AG04449 (cell line): ENCODE data around the gene SBK1.

Experiments used
- CTCF ChIA-PET: fragments of 350-600 bp; formaldehyde crosslinking; extraction: SDS; loops from one replicate; lab custom pipeline; 2021; ENCODE audit warnings: antibody characterized with exemption; lab: Yijun Ruan, JAX
- POLR2A ChIA-PET: fragments of 400-600, 350-600 bp; formaldehyde crosslinking; extraction: SDS; loops from one replicate; lab custom pipeline; 2020; ENCODE audit warnings: antibody characterized with exemption, inconsistent platforms; lab: Yijun Ruan, JAX
- DNase-seq: peaks from one replicate; pipeline ENCODE4 v3.0.0-alpha.2; 2010; ENCODE audit warnings: low read depth, low spot score
- H3K4me3 ChIP-seq: 2 replicates; pipeline ENCODE4 v1.5.1; 2011; ENCODE audit warnings: low read depth, mild to moderate bottlenecking, control low read depth, low read length
- TF ChIP-seq, protein P1 (sequence below): IDR thresholded peaks from one replicate; pipeline ENCODE4 v1.5.1; 2011; ENCODE audit warnings: mild to moderate bottlenecking, moderate library complexity, low read length, control low read depth, inconsistent platforms; ENCODE audit not compliant: insufficient read depth; ENCODE audit errors: missing control alignments

The SBK1 gene

DNA sequence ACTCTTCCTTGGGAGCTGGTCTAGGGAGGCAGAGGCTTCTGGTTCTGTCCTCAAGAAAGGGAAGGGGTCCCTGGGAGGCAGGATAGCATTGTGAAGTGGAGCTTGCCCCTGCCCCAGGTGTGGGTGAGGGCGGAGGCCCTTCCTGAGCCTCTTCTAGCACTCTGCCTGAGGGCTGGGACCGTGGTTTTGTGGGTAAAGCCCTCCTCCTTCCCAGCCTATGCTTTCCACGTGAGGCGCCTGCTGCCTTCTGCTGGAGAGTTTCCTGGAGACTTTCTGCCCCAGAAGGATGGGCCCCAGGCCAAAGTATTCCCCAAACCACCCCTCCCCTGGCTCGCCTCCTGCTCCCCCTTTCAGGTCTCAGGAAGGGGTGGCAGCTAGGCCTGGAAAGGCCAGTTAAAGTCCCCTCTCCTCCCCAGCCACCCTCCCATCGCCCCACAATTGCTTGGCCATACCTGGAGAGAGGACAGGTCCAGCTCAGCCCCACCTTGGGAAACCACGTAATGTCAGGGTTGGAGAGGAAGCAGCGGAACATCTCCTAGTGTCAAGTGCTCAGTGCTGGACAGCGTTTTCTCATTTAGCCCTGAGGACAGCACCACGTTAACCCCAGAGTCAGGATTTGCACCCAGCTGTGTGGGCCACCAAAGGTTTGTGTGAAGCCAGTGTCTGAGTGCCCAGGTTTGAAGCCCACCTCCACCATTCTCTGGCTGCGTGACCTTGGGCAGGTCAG is 5.6 kb downstream of the SBK1 start:
- H3K4me3 ChIP-seq, result no peak overlapping the region
- POLR2A ChIA-PET, result no interaction called here
- no peak for DNase-seq
- CTCF ChIA-PET, result interaction anchor here (1.0 to 4.3 kb wide), 4 partner anchors 19 to 29 kb away, joined by 3 to 13 read pairs (median 8); no protein-coding TSS in a partner anchor
- TF ChIP-seq, protein P1, sequence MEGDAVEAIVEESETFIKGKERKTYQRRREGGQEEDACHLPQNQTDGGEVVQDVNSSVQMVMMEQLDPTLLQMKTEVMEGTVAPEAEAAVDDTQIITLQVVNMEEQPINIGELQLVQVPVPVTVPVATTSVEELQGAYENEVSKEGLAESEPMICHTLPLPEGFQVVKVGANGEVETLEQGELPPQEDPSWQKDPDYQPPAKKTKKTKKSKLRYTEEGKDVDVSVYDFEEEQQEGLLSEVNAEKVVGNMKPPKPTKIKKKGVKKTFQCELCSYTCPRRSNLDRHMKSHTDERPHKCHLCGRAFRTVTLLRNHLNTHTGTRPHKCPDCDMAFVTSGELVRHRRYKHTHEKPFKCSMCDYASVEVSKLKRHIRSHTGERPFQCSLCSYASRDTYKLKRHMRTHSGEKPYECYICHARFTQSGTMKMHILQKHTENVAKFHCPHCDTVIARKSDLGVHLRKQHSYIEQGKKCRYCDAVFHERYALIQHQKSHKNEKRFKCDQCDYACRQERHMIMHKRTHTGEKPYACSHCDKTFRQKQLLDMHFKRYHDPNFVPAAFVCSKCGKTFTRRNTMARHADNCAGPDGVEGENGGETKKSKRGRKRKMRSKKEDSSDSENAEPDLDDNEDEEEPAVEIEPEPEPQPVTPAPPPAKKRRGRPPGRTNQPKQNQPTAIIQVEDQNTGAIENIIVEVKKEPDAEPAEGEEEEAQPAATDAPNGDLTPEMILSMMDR, result no peak

DNA sequence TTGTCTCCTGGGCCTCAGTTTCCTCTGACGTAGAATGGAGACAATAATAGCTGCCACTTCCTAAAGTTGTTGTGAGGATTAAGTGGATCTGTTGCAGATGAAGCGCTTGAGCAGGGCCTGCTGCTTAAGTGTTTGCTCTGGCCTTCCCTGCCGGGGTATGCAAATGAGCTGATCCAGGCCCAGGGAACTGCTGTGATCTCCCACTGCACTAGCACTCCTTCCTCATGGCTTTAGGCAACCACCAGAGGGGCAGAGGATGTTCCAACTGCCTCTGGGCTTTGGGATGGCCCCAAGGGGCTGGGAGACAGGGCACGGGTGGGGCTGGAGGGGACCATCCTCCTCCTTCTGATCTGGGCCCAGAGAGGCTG is 6.2 kb downstream of the SBK1 start:
- TF ChIP-seq, protein P1, result no peak
- no peak for DNase-seq
- CTCF ChIA-PET, result interaction anchor here (1.7 to 4.3 kb wide), 3 partner anchors 19 to 23 kb away, joined by 7 to 13 read pairs (median 8); no protein-coding TSS in a partner anchor
- POLR2A ChIA-PET, result no interaction called here
- no peak overlapping the region for H3K4me3 ChIP-seq

DNA sequence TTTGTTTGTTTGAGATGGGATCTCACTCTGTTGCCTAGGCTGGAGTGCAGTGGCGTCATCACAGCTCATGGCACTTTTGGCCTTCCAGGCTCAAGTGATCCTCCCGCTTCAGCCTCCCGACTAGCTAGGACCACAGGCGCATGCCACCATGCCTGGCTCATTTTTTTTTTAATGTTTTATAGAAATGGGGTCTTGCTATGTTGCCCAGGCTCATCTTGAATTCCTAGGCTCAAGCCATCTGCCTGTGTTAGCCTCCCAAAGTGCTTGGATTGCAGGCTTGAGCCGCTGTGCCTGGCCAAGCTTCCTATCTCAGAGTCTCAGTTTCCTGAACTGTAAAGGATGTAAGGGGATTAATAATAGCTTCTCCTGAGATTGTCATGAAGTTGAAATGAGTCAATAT is 8.0 kb downstream of the SBK1 start:
- TF ChIP-seq, protein P1, result no peak

DNA sequence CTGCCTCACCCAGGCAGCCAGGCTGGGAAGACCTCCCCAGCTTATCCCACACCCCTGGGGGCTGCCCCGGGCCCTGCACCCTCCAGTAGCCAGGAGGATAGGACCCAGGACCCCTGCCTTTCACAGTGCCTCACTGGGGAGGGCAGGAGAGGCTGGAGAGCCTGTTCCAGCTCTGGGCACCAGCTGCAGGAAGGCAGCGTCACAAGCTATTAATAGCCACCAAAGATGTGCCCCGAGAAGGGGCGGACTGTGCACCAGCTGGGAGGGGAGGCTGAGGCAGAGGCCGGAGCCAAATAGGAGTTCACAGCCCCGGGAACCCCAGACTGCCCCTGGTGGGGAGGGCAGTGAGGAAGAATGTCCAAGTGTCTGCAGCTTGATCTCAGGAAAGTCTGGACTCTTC is 8.8 kb downstream of the SBK1 start:
- no peak overlapping the region for H3K4me3 ChIP-seq
- CTCF ChIA-PET, result interaction anchor here (1.1 to 4.3 kb wide), 3 partner anchors 16 to 23 kb away, joined by 3 to 13 read pairs (median 5); no protein-coding TSS in a partner anchor
- TF ChIP-seq, protein P1, result no peak
- no peak for DNase-seq
- POLR2A ChIA-PET, result no interaction called here

More for the DNA sequence above, 8.0 kb downstream of the SBK1 start:
- DNase-seq, result no peak
- no peak overlapping the region for H3K4me3 ChIP-seq
- CTCF ChIA-PET, result interaction anchor here (0.5 to 4.3 kb wide), 3 partner anchors 14 to 23 kb away, joined by 3 to 13 read pairs (median 5); no protein-coding TSS in a partner anchor
- POLR2A ChIA-PET, result no interaction called here

DNA sequence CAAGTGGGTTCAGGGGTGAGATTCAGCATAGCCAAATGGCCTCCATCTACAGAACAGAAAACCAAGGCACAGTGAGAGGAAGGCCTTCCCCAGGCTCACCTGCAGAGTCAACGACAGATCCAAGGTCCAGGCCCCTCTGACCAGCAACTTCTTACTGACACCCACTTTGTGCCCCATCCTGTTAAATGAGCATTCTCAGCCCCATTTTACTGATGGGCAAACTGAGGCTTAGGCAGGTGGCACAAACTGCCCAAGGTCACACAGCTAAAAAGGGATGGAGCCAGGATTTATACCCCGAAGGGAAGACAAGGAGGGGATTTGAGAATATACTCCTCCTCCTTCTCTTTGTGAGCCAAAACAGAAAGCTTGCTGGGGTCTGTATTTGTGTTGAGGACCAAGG is 9.3 kb downstream of the SBK1 start:
- POLR2A ChIA-PET, result no interaction called here
- TF ChIP-seq, protein P1, result no peak
- DNase-seq, result no peak
- H3K4me3 ChIP-seq, result no peak overlapping the region
- CTCF ChIA-PET, result interaction anchor here (1.1 to 4.3 kb wide), 2 partner anchors 16 to 20 kb away, joined by 3 to 13 read pairs; no protein-coding TSS in a partner anchor

DNA sequence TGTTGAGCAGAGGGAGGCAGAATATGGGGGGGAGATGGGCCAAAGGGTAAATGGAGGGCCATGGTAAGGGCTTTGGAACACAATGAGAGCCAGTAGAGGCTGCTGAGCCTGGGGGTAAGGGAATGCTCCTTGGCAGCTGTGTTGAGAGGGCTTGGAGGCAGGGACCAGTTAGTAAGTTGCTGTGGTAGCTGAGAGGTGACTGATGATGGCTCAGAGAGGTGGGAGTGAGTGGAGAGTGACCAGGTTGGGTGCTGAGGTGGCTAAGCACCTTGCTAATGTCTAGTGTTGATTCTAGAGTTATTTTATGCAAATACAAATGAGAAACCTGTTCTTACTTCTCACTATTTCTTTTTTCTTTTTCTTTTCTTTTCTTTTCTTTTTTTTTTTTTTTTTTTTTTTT is 10.8 kb downstream of the SBK1 start:
- TF ChIP-seq, protein P1, result no peak
- ChIA-PET CTCF (interaction anchor here (0.6 to 2.3 kb wide), 3 partner anchors 15 to 25 kb away, joined by 3 to 10 read pairs (median 7); no protein-coding TSS in a partner anchor), POLR2A (no interaction called here)
- no peak overlapping the region for H3K4me3 ChIP-seq
- no peak for DNase-seq
